H1 (cell line): ENCODE results near the gene ORC3.

Experiments used
- EP300 ChIP-seq, 2 experiments: IDR thresholded peaks; 1 replicate in 1 of 2; 2 replicates in 1 of 2; pipeline ENCODE4 v1.6.1; 2011 to 2012; ENCODE audit warnings: low read depth in 2 of 2, low read length in 2 of 2, mild to moderate bottlenecking in 2 of 2, borderline replicate concordance in 1 of 2, inconsistent platforms in 1 of 2, moderate library complexity in 1 of 2
- EZH2 ChIP-seq: fragments of 200-600 bp; sonication (generic); IDR thresholded peaks from 2 replicates; pipeline ENCODE4 v1.7.1; 2012; ENCODE audit warnings: low read depth, mild to moderate bottlenecking, moderate library complexity, low read length, inconsistent platforms; ENCODE audit not compliant: severe bottlenecking
- POLR2A ChIP-seq, 2 experiments: IDR thresholded peaks; 1 replicate in 1 of 2; 2 replicates in 1 of 2; pipeline ENCODE4 v1.6.1; 2011; ENCODE audit warnings: low read depth in 2 of 2, low read length in 2 of 2, mild to moderate bottlenecking in 2 of 2; ENCODE audit errors: control extremely low read depth in 1 of 2
- POLR2AphosphoS5 ChIP-seq: IDR thresholded peaks from 2 replicates; pipeline ENCODE4 v1.6.1; 2011; ENCODE audit warnings: low read depth, low read length
- RXRA ChIP-seq: IDR thresholded peaks from 2 replicates; pipeline ENCODE4 v1.6.1; 2011; ENCODE audit warnings: low read depth, mild to moderate bottlenecking, low read length, moderate library complexity; ENCODE audit not compliant: insufficient read depth
- SIX5 ChIP-seq: IDR thresholded peaks from 2 replicates; pipeline ENCODE4 v1.6.1; 2011; ENCODE audit warnings: mild to moderate bottlenecking, low read depth, low read length
- TAF1 ChIP-seq: IDR thresholded peaks from 2 replicates; pipeline ENCODE4 v1.6.1; 2011; ENCODE audit warnings: mild to moderate bottlenecking, low read depth, low read length
- YY1 ChIP-seq: IDR thresholded peaks from 2 replicates; pipeline ENCODE4 v1.6.1; 2011; ENCODE audit warnings: low read depth, mild to moderate bottlenecking, low read length
- ZNF274 ChIP-seq: IDR thresholded peaks from 2 replicates; pipeline ENCODE4 v1.7.0; 2012; ENCODE audit warnings: low read length, borderline replicate concordance; ENCODE audit errors: extremely low read depth
- TF ChIP-seq, protein P1 (sequence below), 3 experiments: IDR thresholded peaks; 1 replicate in 2 of 3; 2 replicates in 1 of 3; pipeline versions ENCODE4 v1.5.1 to v1.6.1; 2011; ENCODE audit warnings: low read length in 3 of 3, mild to moderate bottlenecking in 3 of 3, inconsistent platforms in 2 of 3, low read depth in 1 of 3, moderate library complexity in 1 of 3; ENCODE audit not compliant: insufficient read depth in 1 of 3; ENCODE audit errors: control extremely low read depth in 1 of 3

DNA sequence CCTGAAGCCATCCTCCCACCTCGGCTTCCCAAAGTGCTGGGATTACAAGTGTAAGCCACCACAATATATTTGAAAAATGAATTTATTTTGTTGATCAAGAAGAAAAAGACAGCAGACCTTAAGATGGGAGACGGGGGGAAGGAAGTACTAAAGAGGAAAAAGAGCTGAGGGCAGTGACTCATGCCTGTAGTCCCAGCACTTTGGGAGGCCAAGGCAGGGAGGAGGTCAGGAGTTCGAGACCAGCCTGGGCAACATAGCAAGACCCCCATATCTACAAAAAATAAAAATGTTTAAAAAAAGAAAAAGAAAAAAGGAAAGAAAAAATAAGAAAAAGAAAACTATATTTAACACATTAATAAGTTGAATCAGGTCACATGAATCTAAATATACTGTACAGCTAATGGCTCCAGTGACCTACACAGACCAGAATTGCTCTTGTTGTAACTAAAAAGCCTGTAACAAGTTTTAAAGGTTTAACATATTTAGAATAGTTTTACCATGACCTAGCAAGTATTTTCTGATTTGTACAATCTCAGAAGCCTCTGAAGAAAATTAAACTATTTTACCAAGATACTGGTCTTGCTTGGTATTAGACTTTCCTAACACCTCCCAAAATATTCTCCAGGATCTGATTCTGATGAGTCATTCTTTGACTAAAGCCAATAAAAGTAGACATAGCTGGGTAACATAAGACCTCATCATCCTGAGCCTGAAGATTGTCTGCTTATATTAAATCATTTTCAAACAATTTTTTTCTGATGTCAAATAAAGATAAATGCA, 116.4 kb downstream of the ORC3 start:
- TF ChIP-seq, protein P1, sequence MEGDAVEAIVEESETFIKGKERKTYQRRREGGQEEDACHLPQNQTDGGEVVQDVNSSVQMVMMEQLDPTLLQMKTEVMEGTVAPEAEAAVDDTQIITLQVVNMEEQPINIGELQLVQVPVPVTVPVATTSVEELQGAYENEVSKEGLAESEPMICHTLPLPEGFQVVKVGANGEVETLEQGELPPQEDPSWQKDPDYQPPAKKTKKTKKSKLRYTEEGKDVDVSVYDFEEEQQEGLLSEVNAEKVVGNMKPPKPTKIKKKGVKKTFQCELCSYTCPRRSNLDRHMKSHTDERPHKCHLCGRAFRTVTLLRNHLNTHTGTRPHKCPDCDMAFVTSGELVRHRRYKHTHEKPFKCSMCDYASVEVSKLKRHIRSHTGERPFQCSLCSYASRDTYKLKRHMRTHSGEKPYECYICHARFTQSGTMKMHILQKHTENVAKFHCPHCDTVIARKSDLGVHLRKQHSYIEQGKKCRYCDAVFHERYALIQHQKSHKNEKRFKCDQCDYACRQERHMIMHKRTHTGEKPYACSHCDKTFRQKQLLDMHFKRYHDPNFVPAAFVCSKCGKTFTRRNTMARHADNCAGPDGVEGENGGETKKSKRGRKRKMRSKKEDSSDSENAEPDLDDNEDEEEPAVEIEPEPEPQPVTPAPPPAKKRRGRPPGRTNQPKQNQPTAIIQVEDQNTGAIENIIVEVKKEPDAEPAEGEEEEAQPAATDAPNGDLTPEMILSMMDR (IDR thresholded peaks at IDR 0.05; ENCODE audit: control extremely low read depth in 1 of 3, insufficient read depth in 1 of 3, low read depth in 1 of 3, low read length in 3 of 3), result no peak
- TF ChIP-seq POLR2A (IDR thresholded peaks at IDR 0.05; ENCODE audit: control extremely low read depth in 1 of 2, low read depth in 2 of 2, low read length in 2 of 2), result no peak
- TF ChIP-seq EP300 (IDR thresholded peaks at IDR 0.05; ENCODE audit: borderline replicate concordance in 1 of 2, low read depth in 2 of 2, low read length in 2 of 2), result no peak
- TF ChIP-seq ZNF274, result no peak
- no peak for TF ChIP-seq YY1
- TF ChIP-seq EZH2, result no peak
- TF ChIP-seq TAF1, result no peak
- no peak for TF ChIP-seq POLR2AphosphoS5
- no peak for TF ChIP-seq SIX5
- no peak for TF ChIP-seq RXRA
